Measurements from ENCODE around the gene BATF.

GRCh38 chr14:75495399-75495798, 26.9 kb upstream of the BATF start:
- TF ChIP-seq CTCF (IDR thresholded peaks at IDR 0.05 in 4 of 5, conservative IDR thresholded peaks at IDR 0.05 in 1 of 5) (no peak), POLR2A (IDR thresholded peaks at IDR 0.05) (no peak)

All from gastrocnemius medialis (tissue), 4 donors.